GM10248 (cell line): ENCODE results near the gene HSD11B2.

ENCODE experiments used
- CTCF ChIA-PET: fragments of 300-600 bp; sonication (Branson Sonifier 250); formaldehyde crosslinking; extraction: SDS; loops from one replicate; lab custom pipeline; 2021; ENCODE audit warnings: antibody characterized with exemption; lab: Yijun Ruan, JAX
- POLR2A ChIA-PET: fragments of 350-650 bp; sonication (Branson Sonifier 250); formaldehyde crosslinking; extraction: SDS; loops from one replicate; lab custom pipeline; 2020; ENCODE audit warnings: antibody characterized with exemption; lab: Yijun Ruan, JAX
- DNase-seq: peaks from one replicate; pipeline ENCODE4 v3.0.0; 2012; ENCODE audit errors: extremely low spot score
- TF ChIP-seq, protein P1 (sequence below): IDR thresholded peaks from 2 replicates; pipeline ENCODE4 v1.5.1; 2012; ENCODE audit warnings: mild to moderate bottlenecking, low read depth; ENCODE audit errors: extremely low read depth, missing control alignments, control extremely low read depth

HSD11B2 gene

DNA sequence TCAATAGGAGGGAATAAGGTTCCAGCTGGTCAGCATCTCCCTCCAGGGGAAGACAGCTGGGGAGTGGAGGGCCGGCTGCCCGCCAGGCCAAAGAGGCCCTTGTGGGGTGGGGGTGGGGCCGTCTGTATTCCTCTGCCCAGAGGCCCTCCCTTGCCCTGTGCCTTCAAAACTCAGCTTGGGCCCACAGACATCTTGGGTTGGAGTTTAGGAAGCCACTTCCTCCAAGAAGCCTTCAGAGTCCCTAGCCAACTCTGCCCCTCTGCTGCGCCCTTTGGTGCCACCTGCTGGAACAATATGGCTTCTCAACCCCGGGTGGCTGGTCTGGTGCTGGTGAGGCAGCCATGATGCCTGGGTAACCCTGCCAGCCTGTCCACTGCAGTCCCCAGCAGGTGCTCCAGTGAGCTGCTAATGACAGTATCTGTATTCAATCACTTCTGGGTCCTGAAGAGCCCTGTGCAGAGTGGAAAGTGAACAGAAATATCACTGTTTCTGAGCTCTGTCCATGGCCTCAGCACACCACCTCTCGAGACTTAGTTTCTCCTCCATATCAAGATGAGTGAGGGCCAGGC, 16.7 kb downstream of the HSD11B2 start:
- POLR2A ChIA-PET = no interaction called here
- peak; percentile 79 for DNase-seq
- CTCF ChIA-PET = interaction anchor here (0.7 to 9.2 kb wide), 18 partner anchors 9 to 187 kb away, joined by 3 to 106 read pairs (median 6); partner anchors contain the start of genes ATP6V0D1, HSD11B2 and PLEKHG4
- TF ChIP-seq, protein P1, sequence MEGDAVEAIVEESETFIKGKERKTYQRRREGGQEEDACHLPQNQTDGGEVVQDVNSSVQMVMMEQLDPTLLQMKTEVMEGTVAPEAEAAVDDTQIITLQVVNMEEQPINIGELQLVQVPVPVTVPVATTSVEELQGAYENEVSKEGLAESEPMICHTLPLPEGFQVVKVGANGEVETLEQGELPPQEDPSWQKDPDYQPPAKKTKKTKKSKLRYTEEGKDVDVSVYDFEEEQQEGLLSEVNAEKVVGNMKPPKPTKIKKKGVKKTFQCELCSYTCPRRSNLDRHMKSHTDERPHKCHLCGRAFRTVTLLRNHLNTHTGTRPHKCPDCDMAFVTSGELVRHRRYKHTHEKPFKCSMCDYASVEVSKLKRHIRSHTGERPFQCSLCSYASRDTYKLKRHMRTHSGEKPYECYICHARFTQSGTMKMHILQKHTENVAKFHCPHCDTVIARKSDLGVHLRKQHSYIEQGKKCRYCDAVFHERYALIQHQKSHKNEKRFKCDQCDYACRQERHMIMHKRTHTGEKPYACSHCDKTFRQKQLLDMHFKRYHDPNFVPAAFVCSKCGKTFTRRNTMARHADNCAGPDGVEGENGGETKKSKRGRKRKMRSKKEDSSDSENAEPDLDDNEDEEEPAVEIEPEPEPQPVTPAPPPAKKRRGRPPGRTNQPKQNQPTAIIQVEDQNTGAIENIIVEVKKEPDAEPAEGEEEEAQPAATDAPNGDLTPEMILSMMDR = peak; percentile 62

DNA sequence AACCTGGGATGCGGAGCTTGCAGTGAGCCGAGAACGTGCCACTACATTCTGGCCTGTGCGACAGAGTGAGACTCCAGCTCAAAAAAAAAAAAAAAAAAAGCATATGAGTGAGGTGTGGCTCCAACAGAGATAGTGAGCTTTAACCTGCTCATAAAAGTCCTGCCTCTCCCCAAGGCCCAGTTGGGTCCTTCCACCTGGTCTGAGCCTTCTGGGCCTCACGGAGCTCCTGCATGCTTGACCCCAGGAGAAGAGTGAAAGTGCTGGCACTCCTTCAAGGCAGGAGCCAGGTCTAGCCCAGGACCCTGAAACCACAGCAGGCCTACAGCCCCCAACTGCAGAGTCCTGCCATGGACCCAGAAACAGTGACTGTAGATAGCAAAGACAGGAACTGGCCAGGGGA, 17.7 kb downstream of the HSD11B2 start:
- TF ChIP-seq, protein P1 = no peak
- CTCF ChIA-PET = interaction anchor here (1.2 to 9.2 kb wide), 11 partner anchors 8 to 188 kb away, joined by 4 to 106 read pairs (median 7); partner anchors contain the start of gene PLEKHG4
- POLR2A ChIA-PET = interaction anchor here (0.6 kb wide), 1 partner anchor 12 kb away, joined by 3 read pairs; no protein-coding TSS in a partner anchor
- DNase-seq = no peak

DNA sequence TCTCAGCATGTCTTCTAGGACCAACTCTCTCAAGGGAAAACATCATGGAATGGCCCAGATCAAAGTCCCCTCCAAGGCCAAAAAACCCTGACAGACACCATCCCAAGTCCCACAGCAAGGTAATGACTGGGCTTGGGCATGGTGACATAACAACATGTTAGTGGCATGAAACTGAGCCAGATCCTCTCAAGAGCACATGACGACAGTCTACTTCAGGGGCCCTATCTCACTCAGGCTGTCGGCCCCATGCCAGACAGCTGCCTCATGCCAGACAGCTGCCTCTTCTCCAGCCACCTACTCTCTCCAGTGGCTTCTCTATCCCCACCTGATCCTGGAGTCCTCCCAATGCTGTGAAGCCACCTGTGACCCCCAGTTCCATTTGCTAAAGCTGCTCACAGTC, 18.4 kb downstream of the HSD11B2 start:
- POLR2A ChIA-PET = no interaction called here
- DNase-seq = no peak
- CTCF ChIA-PET = interaction anchor here (1.4 to 1.9 kb wide), 5 partner anchors 8 to 189 kb away, joined by 5 to 15 read pairs (median 7); no protein-coding TSS in a partner anchor
- TF ChIP-seq, protein P1 = no peak

DNA sequence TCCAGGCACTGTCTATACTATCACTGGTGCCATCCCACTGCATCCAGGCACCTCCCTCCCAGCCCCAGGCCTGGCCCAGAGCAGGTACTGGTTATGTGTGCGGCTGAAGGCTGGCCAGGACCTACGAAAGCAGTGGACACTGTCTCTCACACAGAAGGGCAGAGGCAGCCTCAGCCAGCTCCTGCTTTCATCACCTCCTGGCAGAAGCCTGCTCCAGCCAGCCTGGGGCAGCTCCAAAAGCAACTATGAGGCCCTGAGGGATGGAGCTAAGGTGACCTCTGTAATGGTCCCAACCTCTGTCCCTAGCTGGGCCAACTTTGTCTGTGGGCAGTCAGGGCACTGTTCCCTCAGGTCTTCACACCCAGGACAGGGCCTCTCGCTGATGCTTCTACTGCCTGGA, 18.8 kb downstream of the HSD11B2 start:
- CTCF ChIA-PET = interaction anchor here (1.1 to 1.8 kb wide), 7 partner anchors 9 to 50 kb away, joined by 3 to 15 read pairs (median 7); no protein-coding TSS in a partner anchor
- POLR2A ChIA-PET = no interaction called here
- DNase-seq = no peak
- TF ChIP-seq, protein P1 = no peak

DNA sequence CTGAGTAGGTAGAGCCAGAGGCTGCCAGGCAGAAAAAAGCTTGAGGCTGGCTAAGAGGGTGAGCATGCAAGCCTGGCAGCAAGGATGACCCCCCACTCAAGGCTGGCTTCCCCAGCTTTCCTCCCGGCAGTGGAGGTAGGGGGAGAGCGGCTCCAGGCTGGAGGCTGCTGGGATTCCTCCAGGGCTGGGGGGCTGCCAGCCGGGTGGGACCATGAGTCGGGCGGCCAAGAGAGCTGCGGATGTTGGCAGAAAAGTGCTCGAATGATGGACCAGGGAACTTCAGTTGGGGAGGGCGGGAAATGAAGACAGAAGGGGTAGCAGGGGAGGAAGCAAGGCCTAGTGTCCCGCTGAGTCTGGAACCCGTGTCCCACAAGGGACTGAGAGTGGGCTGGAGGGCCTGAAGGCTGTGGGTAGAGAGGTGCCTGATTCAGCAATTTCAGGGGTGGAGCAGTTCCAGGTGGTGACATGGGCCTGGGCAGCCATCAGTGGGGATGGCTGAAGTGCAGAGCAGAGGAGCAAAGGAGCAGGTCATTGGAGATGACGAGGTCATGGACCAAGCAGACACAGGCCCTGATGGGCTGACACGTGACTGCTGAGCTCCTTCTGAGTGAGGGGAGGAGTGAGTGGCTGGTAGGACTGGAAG, 20.3 kb downstream of the HSD11B2 start:
- TF ChIP-seq, protein P1 = no peak
- CTCF ChIA-PET = interaction anchor here (1.4 to 3.2 kb wide), 7 partner anchors 15 to 190 kb away, joined by 3 to 15 read pairs (median 4); no protein-coding TSS in a partner anchor
- no peak for DNase-seq
- POLR2A ChIA-PET = no interaction called here

DNA sequence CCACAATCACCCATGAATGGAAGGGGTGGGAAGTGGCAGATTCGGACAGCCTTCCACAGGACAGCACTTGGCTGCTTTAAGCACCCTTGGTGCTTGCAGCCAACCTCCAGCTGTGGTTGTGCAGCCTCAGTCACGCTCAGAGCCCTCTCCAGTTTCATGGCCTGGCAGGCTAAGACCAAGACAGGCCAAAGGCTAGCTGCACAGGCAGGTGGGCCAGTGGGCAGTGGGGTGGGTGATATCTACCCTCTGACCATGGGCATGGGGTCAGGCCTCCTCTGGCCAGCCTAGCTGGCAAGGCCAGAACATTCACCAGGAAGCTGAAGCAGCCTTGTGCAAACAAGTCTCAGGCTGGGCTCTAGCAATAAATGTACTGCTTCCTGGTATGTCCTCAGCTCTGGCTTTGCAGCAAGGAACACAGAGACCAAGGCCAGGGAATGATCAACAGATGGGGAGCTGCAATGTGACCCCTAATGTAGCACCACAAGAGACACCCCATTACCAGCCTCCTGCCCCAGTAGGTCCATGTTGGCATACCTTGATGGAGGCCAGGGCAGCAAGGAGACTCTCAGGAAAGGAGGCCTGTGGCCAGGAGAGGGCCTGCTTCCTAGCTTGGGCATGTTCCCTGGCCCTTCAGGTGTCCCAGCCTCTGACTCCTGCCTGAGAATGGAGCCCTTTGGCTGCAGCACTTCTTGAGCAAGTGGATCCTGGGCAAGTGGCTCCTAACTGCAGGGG, 20.9 kb downstream of the HSD11B2 start:
- ChIA-PET CTCF (interaction anchor here (1.4 to 3.2 kb wide), 5 partner anchors 14 to 191 kb away, joined by 3 to 13 read pairs (median 4); no protein-coding TSS in a partner anchor), POLR2A (no interaction called here)
- no peak for DNase-seq
- TF ChIP-seq, protein P1 = no peak
